Measurements from ENCODE around the gene KSR1.

The KSR1 gene

GRCh38 chr17:27545562-27546229, 89.4 kb downstream of the KSR1 start:
- ATAC-seq: no peak
- no peak for TF ChIP-seq ZFP3 (CRISPR knock-in tag; IDR thresholded peaks at IDR 0.05)
- no peak for TF ChIP-seq PATZ1 (CRISPR knock-in tag; IDR thresholded peaks at IDR 0.05; ENCODE audit: borderline replicate concordance)
- no peak for TF ChIP-seq RARB (CRISPR knock-in tag; IDR thresholded peaks at IDR 0.05)
- TF ChIP-seq SNAI2 (CRISPR knock-in tag; IDR thresholded peaks at IDR 0.05): no peak
- no peak for TF ChIP-seq CSDC2 (CRISPR knock-in tag; IDR thresholded peaks at IDR 0.05)

GRCh38 chr17:27546624-27547300, 90.5 kb downstream of the KSR1 start:
- ATAC-seq: peak; percentile 51; the same call in 2 of the 3 replicates

More at GRCh38 chr17:27546624-27547300, 90.5 kb downstream of the KSR1 start:
- TF ChIP-seq TOX (CRISPR knock-in tag; IDR thresholded peaks at IDR 0.05; ENCODE audit: borderline replicate concordance): no peak
- TF ChIP-seq POU6F1 (CRISPR knock-in tag; IDR thresholded peaks at IDR 0.05; ENCODE audit: borderline replicate concordance, low read depth): no peak
- TF ChIP-seq CSDC2 (CRISPR knock-in tag; IDR thresholded peaks at IDR 0.05): no peak
- no peak for TF ChIP-seq OSR1 (CRISPR knock-in tag; IDR thresholded peaks at IDR 0.05)
- TF ChIP-seq CREB5 (CRISPR knock-in tag; IDR thresholded peaks at IDR 0.05; ENCODE audit: low read depth): no peak
- no peak for TF ChIP-seq CSRNP3 (CRISPR knock-in tag; IDR thresholded peaks at IDR 0.05)
- no peak for TF ChIP-seq ARNTL (CRISPR knock-in tag; IDR thresholded peaks at IDR 0.05; ENCODE audit: borderline replicate concordance, low read depth)
- no peak for TF ChIP-seq ESRRG (CRISPR knock-in tag; IDR thresholded peaks at IDR 0.05)
- no peak for TF ChIP-seq PATZ1 (CRISPR knock-in tag; IDR thresholded peaks at IDR 0.05; ENCODE audit: borderline replicate concordance)
- TF ChIP-seq ZNF8 (CRISPR knock-in tag; IDR thresholded peaks at IDR 0.05): no peak
- no peak for TF ChIP-seq SNAI2 (CRISPR knock-in tag; IDR thresholded peaks at IDR 0.05)
- no peak for TF ChIP-seq RARB (CRISPR knock-in tag; IDR thresholded peaks at IDR 0.05)
- TF ChIP-seq GLIS3 (CRISPR knock-in tag; IDR thresholded peaks at IDR 0.05): no peak
- no peak for TF ChIP-seq ZNF565 (CRISPR knock-in tag; conservative IDR thresholded peaks at IDR 0.05; ENCODE audit: low read depth)
- TF ChIP-seq TCF4 (CRISPR knock-in tag; IDR thresholded peaks at IDR 0.05; ENCODE audit: borderline replicate concordance): no peak

All from SK-N-SH treated with all-trans-retinoic acid at 6 μM for 48 hours (cell line).